Gastroesophageal sphincter (tissue), 3 donors: ENCODE data around the gene RAP1A.

Source experiments
- EP300 ChIP-seq: sonication (generic); formaldehyde crosslinking; IDR thresholded peaks from one replicate; pipeline ENCODE4 v1.6.1; 2017; ENCODE audit warnings: antibody characterized with exemption, mild to moderate bottlenecking
- POLR2A ChIP-seq, 2 donors: fragments of 450-650 bp; IDR thresholded peaks; one replicate each; pipeline ENCODE4 v1.6.1; 2017; ENCODE audit warnings: antibody characterized with exemption in 2 of 2, mild to moderate bottlenecking in 2 of 2, moderate library complexity in 1 of 2
- POLR2AphosphoS5 ChIP-seq: sonication (generic); formaldehyde crosslinking; IDR thresholded peaks from one replicate; pipeline ENCODE4 v1.6.1; 2017; ENCODE audit warnings: antibody characterized with exemption
- TF ChIP-seq, protein P1 (sequence below), 4 experiments: fragments of 200-600 bp in 2 of 4; fragments of 450-650 bp in 2 of 4; sonication (generic) in 1 of 4; IDR thresholded peaks; one replicate each; pipeline ENCODE4 v1.5.1; 2017 to 2019; ENCODE audit warnings: antibody characterized with exemption in 4 of 4, mild to moderate bottlenecking in 2 of 4, moderate library complexity in 2 of 4

DNA sequence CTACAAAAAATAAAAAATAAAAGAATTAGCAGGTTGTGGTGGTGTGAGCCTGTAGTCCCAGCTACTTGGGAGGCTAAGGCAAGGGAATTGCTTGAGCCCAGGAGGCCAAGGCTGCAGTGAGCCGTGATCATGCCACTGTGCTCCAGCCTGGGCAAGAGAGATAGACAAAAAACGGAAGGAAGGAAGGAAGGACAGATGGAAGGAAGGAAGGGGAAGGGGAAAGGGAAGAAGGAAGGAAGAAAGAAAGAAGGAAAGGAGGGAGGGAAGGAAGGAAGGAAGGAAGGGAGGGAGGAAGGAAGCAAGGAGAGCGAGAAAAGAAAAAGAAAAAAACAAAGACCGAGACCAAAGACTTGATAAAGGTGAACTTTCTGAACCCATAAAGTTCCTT, 25.3 kb upstream of the RAP1A start:
- TF ChIP-seq, protein P1, sequence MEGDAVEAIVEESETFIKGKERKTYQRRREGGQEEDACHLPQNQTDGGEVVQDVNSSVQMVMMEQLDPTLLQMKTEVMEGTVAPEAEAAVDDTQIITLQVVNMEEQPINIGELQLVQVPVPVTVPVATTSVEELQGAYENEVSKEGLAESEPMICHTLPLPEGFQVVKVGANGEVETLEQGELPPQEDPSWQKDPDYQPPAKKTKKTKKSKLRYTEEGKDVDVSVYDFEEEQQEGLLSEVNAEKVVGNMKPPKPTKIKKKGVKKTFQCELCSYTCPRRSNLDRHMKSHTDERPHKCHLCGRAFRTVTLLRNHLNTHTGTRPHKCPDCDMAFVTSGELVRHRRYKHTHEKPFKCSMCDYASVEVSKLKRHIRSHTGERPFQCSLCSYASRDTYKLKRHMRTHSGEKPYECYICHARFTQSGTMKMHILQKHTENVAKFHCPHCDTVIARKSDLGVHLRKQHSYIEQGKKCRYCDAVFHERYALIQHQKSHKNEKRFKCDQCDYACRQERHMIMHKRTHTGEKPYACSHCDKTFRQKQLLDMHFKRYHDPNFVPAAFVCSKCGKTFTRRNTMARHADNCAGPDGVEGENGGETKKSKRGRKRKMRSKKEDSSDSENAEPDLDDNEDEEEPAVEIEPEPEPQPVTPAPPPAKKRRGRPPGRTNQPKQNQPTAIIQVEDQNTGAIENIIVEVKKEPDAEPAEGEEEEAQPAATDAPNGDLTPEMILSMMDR (IDR thresholded peaks at IDR 0.05) = no peak
- TF ChIP-seq POLR2AphosphoS5 (no peak), POLR2A (IDR thresholded peaks at IDR 0.05) (no peak), EP300 (no peak)
